Loucy (cell line): ENCODE results near the gene JPH4.

ENCODE experiments used
- EZH2phosphoT487 ChIP-seq: fragments of 200-600 bp; IDR thresholded peaks from 2 replicates; pipeline ENCODE4 v1.6.1; 2018; ENCODE audit warnings: antibody characterized with exemption, mild to moderate bottlenecking, moderate library complexity, borderline replicate concordance
- TF ChIP-seq, protein P1 (sequence below): fragments of 200-600 bp; sonication (generic); conservative IDR thresholded peaks from 2 replicates; pipeline ENCODE4 v1.5.1; 2014; ENCODE audit warnings: mild to moderate bottlenecking, antibody characterized with exemption, low read length

GRCh38 chr14:23544511-23545447 is 33.8 kb downstream of the JPH4 start:
- TF ChIP-seq EZH2phosphoT487: no peak
- TF ChIP-seq, protein P1, sequence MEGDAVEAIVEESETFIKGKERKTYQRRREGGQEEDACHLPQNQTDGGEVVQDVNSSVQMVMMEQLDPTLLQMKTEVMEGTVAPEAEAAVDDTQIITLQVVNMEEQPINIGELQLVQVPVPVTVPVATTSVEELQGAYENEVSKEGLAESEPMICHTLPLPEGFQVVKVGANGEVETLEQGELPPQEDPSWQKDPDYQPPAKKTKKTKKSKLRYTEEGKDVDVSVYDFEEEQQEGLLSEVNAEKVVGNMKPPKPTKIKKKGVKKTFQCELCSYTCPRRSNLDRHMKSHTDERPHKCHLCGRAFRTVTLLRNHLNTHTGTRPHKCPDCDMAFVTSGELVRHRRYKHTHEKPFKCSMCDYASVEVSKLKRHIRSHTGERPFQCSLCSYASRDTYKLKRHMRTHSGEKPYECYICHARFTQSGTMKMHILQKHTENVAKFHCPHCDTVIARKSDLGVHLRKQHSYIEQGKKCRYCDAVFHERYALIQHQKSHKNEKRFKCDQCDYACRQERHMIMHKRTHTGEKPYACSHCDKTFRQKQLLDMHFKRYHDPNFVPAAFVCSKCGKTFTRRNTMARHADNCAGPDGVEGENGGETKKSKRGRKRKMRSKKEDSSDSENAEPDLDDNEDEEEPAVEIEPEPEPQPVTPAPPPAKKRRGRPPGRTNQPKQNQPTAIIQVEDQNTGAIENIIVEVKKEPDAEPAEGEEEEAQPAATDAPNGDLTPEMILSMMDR: no peak
